Right lobe of liver (tissue), 6 donors: Measurements from ENCODE around the gene SPESP1. TPM values are rescaled to one million over a fixed set of nuclear protein-coding genes. Genes with fewer than 3 reads are reported as not detected.

ENCODE experiments used
- ATAC-seq, 4 donors: fragments of 200-7000 bp; cut with Tn5 transposase; one replicate each; pipeline ENCODE4 v1.9.1; 2020; ENCODE audit warnings: mild to moderate bottlenecking in 4 of 4, moderate library complexity in 4 of 4
- DNase-seq, 3 donors: peaks; one replicate each; pipeline ENCODE4 v3.0.0-alpha.2; 2020
- H3K27ac ChIP-seq, 3 donors: fragments of 200-600 bp; one replicate each; pipeline ENCODE4 v1.8.0; 2022
- H3K27me3 ChIP-seq, 2 donors: fragments of 200-600 bp; one replicate each; pipeline ENCODE4 v1.8.0; 2022
- H3K36me3 ChIP-seq, 4 donors: fragments of 200-600 bp; sonication (generic) in 1 of 4; one replicate each; pipeline versions ENCODE4 v1.5.1 to v1.8.0; 2017 to 2022; ENCODE audit warnings: control low read depth in 1 of 4
- H3K4me1 ChIP-seq, 4 donors: fragments of 200-600 bp; sonication (generic) in 1 of 4; one replicate each; pipeline versions ENCODE4 v1.5.1 to v1.8.0; 2017 to 2022; ENCODE audit warnings: control low read depth in 1 of 4
- H3K4me3 ChIP-seq, 3 donors: fragments of 200-600 bp; one replicate each; pipeline ENCODE4 v1.8.0; 2022
- H3K9me3 ChIP-seq, 4 donors: fragments of 200-600 bp; sonication (generic) in 1 of 4; one replicate each; pipeline versions ENCODE4 v1.5.1 to v1.8.0; 2017 to 2022; ENCODE audit warnings: control low read depth in 1 of 4
- CTCF ChIP-seq, 4 donors: fragments of 200-600 bp in 3 of 4; fragments of 450-650 bp in 1 of 4; IDR thresholded peaks; one replicate each; pipeline versions ENCODE4 v1.5.1 to v1.8.0; 2016 to 2022; ENCODE audit warnings: antibody characterized with exemption in 4 of 4, mild to moderate bottlenecking in 2 of 4
- POLR2A ChIP-seq: fragments of 450-650 bp; IDR thresholded peaks from one replicate; pipeline ENCODE4 v1.6.1; 2017; ENCODE audit warnings: antibody characterized with exemption, mild to moderate bottlenecking
- WGBS: methylation state at CpG from one replicate; pipeline ENCODE4 v1.1.6; 2018; ENCODE audit warnings: low coverage, low lambda C conversion rate; ENCODE audit not compliant: insufficient coverage; ENCODE audit errors: missing lambda C conversion rate; 5-methylcytosine and 5-hydroxymethylcytosine counted together
- intact Hi-C, 2 donors: fragments of 100-400 bp; cut with DNase I; formaldehyde crosslinking; loops; one replicate each; pipeline versions ENCODE4 v1.11.2 to v1.14.1; 2022
- total RNA-seq, 6 experiments: library from RNA; depleted of rRNA in 2 of 6; stranded (reverse); fragments of >200 nt in 2 of 6; fragmentation: NEBNext Ultra II Directional in 3 of 6; extraction: Animal tissue kit (Norgen Biotek cat#: 25700) in 3 of 6; gene quantifications; one replicate each; pipeline versions ENCODE4 v1.1.0 to v1.2.4, GENCODE V29; 2016 to 2023
- donor health status: DM: no; HTN: yes; CAD: no.
- donor health status: DM: no; HTN: no; CAD: no.
- donor health status: DM: no; HTN: no; CAD: no.
- donor health status: DM: no; HTN: yes; CAD: no.
- donor health status: DM: no; HTN: yes; CAD: no.

The SPESP1 gene
- total RNA-seq, 6 experiments from 2014 or later, result 0.26 to 2.8 (median 1.4) TPM

GRCh38 chr15:68991723-68992122, 61.4 kb downstream of the SPESP1 start:
- H3K9me3 ChIP-seq, result no peaks in the 10 kb centered on the region
- TF ChIP-seq CTCF (IDR thresholded peaks at IDR 0.05), result no peak

GRCh38 chr15:68992696-68993095, 62.4 kb downstream of the SPESP1 start:
- intact Hi-C loops, result no loop called here

More at GRCh38 chr15:68991723-68992122, 61.4 kb downstream of the SPESP1 start:
- Histone ChIP-seq H3K4me1 (no peaks in the 10 kb centered on the region), H3K36me3 (no peaks in the 10 kb centered on the region), H3K27ac (no peak overlapping the region), H3K4me3 (no peak overlapping the region), H3K27me3 (no peaks in the 10 kb centered on the region)
- ATAC-seq (no peak), DNase-seq (no peak)
- intact Hi-C loops, result no loop called here
- WGBS, result 70% methylated on average over 4 of the region's 4 CpGs

GRCh38 chr15:68993276-68993675, 63.0 kb downstream of the SPESP1 start:
- no peaks in the 10 kb centered on the region for H3K9me3 ChIP-seq
- no peaks in the 10 kb centered on the region for H3K36me3 ChIP-seq
- no peak overlapping the region for H3K4me3 ChIP-seq
- H3K4me1 ChIP-seq, result no peaks in the 10 kb centered on the region
- ATAC-seq, result no peak
- no peaks in the 10 kb centered on the region for H3K27me3 ChIP-seq
- TF ChIP-seq POLR2A (no peak), CTCF (IDR thresholded peaks at IDR 0.05) (no peak)
- intact Hi-C loops, result no loop called here
- 87% methylated on average over 5 of the region's 6 CpGs for WGBS
- H3K27ac ChIP-seq, result no peak overlapping the region
- no peak for DNase-seq

More at GRCh38 chr15:68992696-68993095, 62.4 kb downstream of the SPESP1 start:
- Histone ChIP-seq H3K36me3 (no peaks in the 10 kb centered on the region), H3K4me1 (no peaks in the 10 kb centered on the region), H3K4me3 (no peak overlapping the region), H3K27ac (no peak overlapping the region), H3K9me3 (no peaks in the 10 kb centered on the region), H3K27me3 (no peaks in the 10 kb centered on the region)
- DNase-seq (no peak), ATAC-seq (no peak)
- WGBS, result 76% methylated on average over 3 of the region's 6 CpGs
- TF ChIP-seq CTCF (IDR thresholded peaks at IDR 0.05) (no peak), POLR2A (no peak)

GRCh38 chr15:68994149-68994548, 63.8 kb downstream of the SPESP1 start:
- H3K27me3 ChIP-seq, result no peaks in the 10 kb centered on the region
- intact Hi-C loops, result no loop called here
- H3K4me1 ChIP-seq, result no peaks in the 10 kb centered on the region
- no peak for DNase-seq
- TF ChIP-seq POLR2A (no peak), CTCF (IDR thresholded peaks at IDR 0.05) (no peak)
- H3K36me3 ChIP-seq, result no peaks in the 10 kb centered on the region
- H3K4me3 ChIP-seq, result no peak overlapping the region
- WGBS, result 83% methylated on average over 1 of the region's 2 CpGs
- no peak overlapping the region for H3K27ac ChIP-seq
- no peak for ATAC-seq
- no peaks in the 10 kb centered on the region for H3K9me3 ChIP-seq
